ENCODE results near the gene SLC7A4. TPM values are rescaled to one million over a fixed set of nuclear protein-coding genes. Genes with fewer than 3 reads are reported as not detected.
A peak's percentile ranks its signal among the peaks of the same experiment; 100 is the strongest.

The SLC7A4 gene
- total RNA-seq, 1 donor from 2014 or later, result 0.93 TPM

DNA sequence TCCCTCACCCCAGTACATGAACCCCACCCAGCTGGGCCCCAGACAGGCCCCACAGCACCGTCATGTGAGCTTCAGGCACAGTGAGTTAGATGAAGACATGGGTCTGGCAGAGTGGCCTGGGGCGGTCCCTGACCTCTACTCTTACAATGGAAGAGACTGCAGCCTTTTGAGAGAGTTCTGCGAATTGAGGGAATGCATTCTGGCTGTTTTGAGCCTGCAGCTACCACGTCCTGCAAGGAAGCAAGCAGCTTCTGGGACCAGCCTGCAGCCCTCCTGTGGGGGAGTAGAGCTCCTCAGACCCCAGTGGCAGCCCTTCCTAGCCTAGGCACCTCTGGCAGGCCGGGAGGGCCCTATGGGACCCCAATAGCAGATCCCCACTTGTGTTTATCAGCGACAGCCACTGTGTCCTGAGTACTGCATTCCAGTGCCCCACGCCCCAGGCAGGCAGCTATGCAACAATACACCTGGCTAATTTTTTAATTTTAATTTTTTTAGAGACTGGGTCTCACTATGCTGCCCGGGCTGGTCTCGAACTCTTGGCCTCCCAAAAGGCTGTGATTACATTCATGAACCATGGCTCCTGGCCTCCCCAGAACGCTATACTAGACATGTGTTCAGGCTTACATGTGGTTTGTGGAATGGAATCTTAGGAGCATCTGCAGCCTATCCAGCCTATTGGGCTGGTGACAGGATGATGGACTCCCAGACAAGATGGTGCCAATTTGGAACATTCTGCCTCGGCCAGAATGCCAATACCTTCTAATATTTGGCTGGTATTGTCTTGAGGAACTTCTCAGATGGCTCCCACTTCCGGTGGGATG lies 717 bp upstream of the SLC7A4 start:
- peaks cover 15% of the 10 kb centered on the region for H3K27me3 ChIP-seq (ENCODE audit: insufficient read depth, low read length)
- Mint-ChIP-seq H3K27ac (ENCODE audit: unreplicated experiment) (no peak overlapping the region), H3K4me3 (ENCODE audit: unreplicated experiment) (no peak overlapping the region), H3K4me1 (ENCODE audit: low read depth, unreplicated experiment) (peaks cover 9% of the 10 kb centered on the region), H3K9me3 (ENCODE audit: unreplicated experiment) (no peaks in the 10 kb centered on the region), H3K27me3 (ENCODE audit: low read depth, unreplicated experiment) (peaks cover 29% of the 10 kb centered on the region), H3K36me3 (ENCODE audit: low read depth, unreplicated experiment) (no peaks in the 10 kb centered on the region)
- TF ChIP-seq, protein P1, sequence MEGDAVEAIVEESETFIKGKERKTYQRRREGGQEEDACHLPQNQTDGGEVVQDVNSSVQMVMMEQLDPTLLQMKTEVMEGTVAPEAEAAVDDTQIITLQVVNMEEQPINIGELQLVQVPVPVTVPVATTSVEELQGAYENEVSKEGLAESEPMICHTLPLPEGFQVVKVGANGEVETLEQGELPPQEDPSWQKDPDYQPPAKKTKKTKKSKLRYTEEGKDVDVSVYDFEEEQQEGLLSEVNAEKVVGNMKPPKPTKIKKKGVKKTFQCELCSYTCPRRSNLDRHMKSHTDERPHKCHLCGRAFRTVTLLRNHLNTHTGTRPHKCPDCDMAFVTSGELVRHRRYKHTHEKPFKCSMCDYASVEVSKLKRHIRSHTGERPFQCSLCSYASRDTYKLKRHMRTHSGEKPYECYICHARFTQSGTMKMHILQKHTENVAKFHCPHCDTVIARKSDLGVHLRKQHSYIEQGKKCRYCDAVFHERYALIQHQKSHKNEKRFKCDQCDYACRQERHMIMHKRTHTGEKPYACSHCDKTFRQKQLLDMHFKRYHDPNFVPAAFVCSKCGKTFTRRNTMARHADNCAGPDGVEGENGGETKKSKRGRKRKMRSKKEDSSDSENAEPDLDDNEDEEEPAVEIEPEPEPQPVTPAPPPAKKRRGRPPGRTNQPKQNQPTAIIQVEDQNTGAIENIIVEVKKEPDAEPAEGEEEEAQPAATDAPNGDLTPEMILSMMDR (IDR thresholded peaks at IDR 0.05; ENCODE audit: insufficient read depth, low read depth, low read length), result no peak
- no peak for TF ChIP-seq EZH2 (IDR thresholded peaks at IDR 0.05; ENCODE audit: insufficient read depth, low read length)
- H3K9ac ChIP-seq (ENCODE audit: low read length), result no peak overlapping the region
- H3K4me1 ChIP-seq (ENCODE audit: insufficient read depth, low read length), result peaks cover 3% of the 10 kb centered on the region
- H2AFZ ChIP-seq (ENCODE audit: low read depth, low read length), result no peak overlapping the region
- H3K4me3 ChIP-seq (ENCODE audit: insufficient read depth, low read depth, low read length), result no peak overlapping the region
- no peak overlapping the region for H3K27ac ChIP-seq (ENCODE audit: low read depth, low read length)
- H4K20me1 ChIP-seq (ENCODE audit: insufficient read depth, low read length), result no peaks in the 10 kb centered on the region
- H3K9me3 ChIP-seq (ENCODE audit: insufficient read depth, low read depth, low read length), result no peaks in the 10 kb centered on the region
- DNase-seq (ENCODE audit: low read depth) (no peak), FAIRE-seq (no peak)
- no peaks in the 10 kb centered on the region for H3K36me3 ChIP-seq (ENCODE audit: insufficient read depth, low read length)
- H3K79me2 ChIP-seq (ENCODE audit: insufficient read depth, low read length), result no peaks in the 10 kb centered on the region
- peak overlapping the region; percentile 65 for H3K4me2 ChIP-seq (ENCODE audit: low read length)

DNA sequence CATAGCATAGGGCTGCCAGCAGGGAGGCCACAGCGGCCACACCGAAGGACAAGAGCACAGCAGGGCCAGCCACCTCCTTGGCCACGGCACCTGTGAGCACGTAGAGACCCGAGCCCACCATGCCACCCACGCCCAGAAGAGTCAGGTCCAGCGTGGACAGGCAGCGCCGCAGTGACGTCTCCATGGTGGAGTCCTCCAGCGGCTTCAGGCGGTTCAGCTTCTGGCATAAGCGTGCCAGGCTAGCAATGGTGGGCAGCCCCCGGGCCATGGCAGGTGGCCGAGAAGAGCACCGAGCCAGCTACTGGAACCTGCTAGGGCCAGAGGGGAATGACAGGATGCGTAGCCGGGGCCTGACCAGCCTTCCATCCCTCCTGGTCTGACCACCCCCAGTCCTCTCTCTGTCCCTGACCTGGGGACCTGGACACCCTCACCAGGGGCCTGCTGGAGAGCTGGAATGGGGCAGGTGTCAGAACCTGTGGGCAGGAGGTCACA lies 770 bp downstream of the SLC7A4 start:
- H3K9ac ChIP-seq (ENCODE audit: low read length), result no peak overlapping the region
- peaks cover 7% of the 10 kb centered on the region for H3K4me1 ChIP-seq (ENCODE audit: insufficient read depth, low read length)
- Mint-ChIP-seq H3K36me3 (ENCODE audit: low read depth, unreplicated experiment) (no peaks in the 10 kb centered on the region), H3K27me3 (ENCODE audit: low read depth, unreplicated experiment) (peaks cover 29% of the 10 kb centered on the region), H3K27ac (ENCODE audit: unreplicated experiment) (no peak overlapping the region), H3K4me1 (ENCODE audit: low read depth, unreplicated experiment) (peaks cover 3% of the 10 kb centered on the region), H3K4me3 (ENCODE audit: unreplicated experiment) (no peak overlapping the region), H3K9me3 (ENCODE audit: unreplicated experiment) (no peaks in the 10 kb centered on the region)
- no peak overlapping the region for H2AFZ ChIP-seq (ENCODE audit: low read depth, low read length)
- DNase-seq (ENCODE audit: low read depth) (no peak), FAIRE-seq (no peak)
- no peak overlapping the region for H3K4me2 ChIP-seq (ENCODE audit: low read length)
- no peaks in the 10 kb centered on the region for H3K79me2 ChIP-seq (ENCODE audit: insufficient read depth, low read length)
- no peak overlapping the region for H3K4me3 ChIP-seq (ENCODE audit: insufficient read depth, low read depth, low read length)
- no peak overlapping the region for H3K27ac ChIP-seq (ENCODE audit: low read depth, low read length)
- H3K9me3 ChIP-seq (ENCODE audit: insufficient read depth, low read depth, low read length), result no peaks in the 10 kb centered on the region
- no peaks in the 10 kb centered on the region for H4K20me1 ChIP-seq (ENCODE audit: insufficient read depth, low read length)
- H3K36me3 ChIP-seq (ENCODE audit: insufficient read depth, low read length), result no peaks in the 10 kb centered on the region
- peaks cover 15% of the 10 kb centered on the region for H3K27me3 ChIP-seq (ENCODE audit: insufficient read depth, low read length)
- no peak for TF ChIP-seq EZH2 (IDR thresholded peaks at IDR 0.05; ENCODE audit: insufficient read depth, low read length)

DNA sequence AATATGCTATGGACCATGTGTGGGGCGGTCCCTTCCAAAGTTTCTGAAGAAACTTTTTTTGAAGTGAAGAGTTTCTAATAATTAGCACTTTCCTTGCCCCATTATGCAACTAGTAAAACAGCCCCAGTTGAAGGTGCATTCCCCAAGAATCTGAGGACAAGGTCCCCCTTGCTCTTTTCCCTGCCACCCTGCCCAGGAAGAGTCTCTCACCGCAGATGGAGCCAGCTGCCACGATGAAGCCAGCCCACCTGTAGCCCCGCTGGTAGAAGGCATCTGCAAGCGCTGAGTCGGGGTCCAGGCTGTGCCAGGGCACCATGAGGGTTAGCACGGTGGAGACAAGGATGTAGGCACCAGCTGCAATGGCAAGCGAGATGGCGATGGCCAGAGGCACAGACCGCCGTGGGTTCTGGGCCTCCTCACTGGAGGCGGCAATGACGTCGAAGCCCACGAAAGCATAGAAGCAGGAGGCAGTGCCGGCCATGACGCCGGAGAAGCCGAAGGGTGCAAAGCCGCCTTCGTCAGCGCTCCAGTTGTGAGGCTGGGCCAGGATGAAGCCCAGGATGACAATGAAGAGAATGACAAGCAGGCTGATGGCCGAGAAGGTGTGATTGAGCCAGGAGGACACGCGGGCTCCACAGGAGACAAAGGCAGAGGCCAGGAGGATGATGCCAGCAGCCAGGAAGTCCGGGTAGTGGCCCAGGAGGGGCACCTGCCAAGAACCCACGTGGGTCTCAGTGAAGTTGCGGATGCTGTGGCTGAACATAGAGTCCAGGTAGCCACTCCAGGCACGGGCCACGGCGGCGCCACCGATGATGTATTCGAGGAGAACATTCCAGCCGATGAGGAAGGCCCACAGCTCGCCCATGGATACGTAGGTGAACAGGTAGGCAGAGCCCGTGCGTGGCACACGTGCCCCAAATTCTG lies 1.5 kb downstream of the SLC7A4 start:
- Mint-ChIP-seq H3K4me3 (ENCODE audit: unreplicated experiment) (no peak overlapping the region), H3K27me3 (ENCODE audit: low read depth, unreplicated experiment) (peaks cover 32% of the 10 kb centered on the region), H3K27ac (ENCODE audit: unreplicated experiment) (no peak overlapping the region), H3K4me1 (ENCODE audit: low read depth, unreplicated experiment) (peaks cover 3% of the 10 kb centered on the region), H3K36me3 (ENCODE audit: low read depth, unreplicated experiment) (no peaks in the 10 kb centered on the region), H3K9me3 (ENCODE audit: unreplicated experiment) (no peaks in the 10 kb centered on the region)
- peaks cover 7% of the 10 kb centered on the region for H3K4me1 ChIP-seq (ENCODE audit: insufficient read depth, low read length)
- no peak overlapping the region for H3K4me2 ChIP-seq (ENCODE audit: low read length)
- H3K4me3 ChIP-seq (ENCODE audit: insufficient read depth, low read depth, low read length), result no peak overlapping the region
- peaks cover 15% of the 10 kb centered on the region for H3K27me3 ChIP-seq (ENCODE audit: insufficient read depth, low read length)
- no peak overlapping the region for H3K27ac ChIP-seq (ENCODE audit: low read depth, low read length)
- no peak for FAIRE-seq
- no peaks in the 10 kb centered on the region for H4K20me1 ChIP-seq (ENCODE audit: insufficient read depth, low read length)
- H3K36me3 ChIP-seq (ENCODE audit: insufficient read depth, low read length), result no peaks in the 10 kb centered on the region
- TF ChIP-seq, protein P1 (IDR thresholded peaks at IDR 0.05; ENCODE audit: insufficient read depth, low read depth, low read length), result no peak
- no peak for DNase-seq (ENCODE audit: low read depth)
- no peaks in the 10 kb centered on the region for H3K79me2 ChIP-seq (ENCODE audit: insufficient read depth, low read length)
- H3K9me3 ChIP-seq (ENCODE audit: insufficient read depth, low read depth, low read length), result no peaks in the 10 kb centered on the region
- no peak overlapping the region for H2AFZ ChIP-seq (ENCODE audit: low read depth, low read length)
- H3K9ac ChIP-seq (ENCODE audit: low read length), result no peak overlapping the region

All from astrocyte (in vitro differentiated cells and primary cell).